Right lobe of liver (tissue), 4 donors: Measurements from ENCODE around the gene COPG1.

Experiments used
- POLR2A ChIP-seq: fragments of 450-650 bp; IDR thresholded peaks from one replicate; pipeline ENCODE4 v1.6.1; 2017; ENCODE audit warnings: antibody characterized with exemption, mild to moderate bottlenecking
- TF ChIP-seq, protein P1 (sequence below), 4 donors: fragments of 200-600 bp in 3 of 4; fragments of 450-650 bp in 1 of 4; IDR thresholded peaks; one replicate each; pipeline versions ENCODE4 v1.5.1 to v1.8.0; 2016 to 2022; ENCODE audit warnings: antibody characterized with exemption in 4 of 4, mild to moderate bottlenecking in 2 of 4
- donor health status: DM: no; HTN: no; CAD: no.
- donor health status: DM: no; HTN: no; CAD: no.
- donor health status: DM: no; HTN: yes; CAD: no.

DNA sequence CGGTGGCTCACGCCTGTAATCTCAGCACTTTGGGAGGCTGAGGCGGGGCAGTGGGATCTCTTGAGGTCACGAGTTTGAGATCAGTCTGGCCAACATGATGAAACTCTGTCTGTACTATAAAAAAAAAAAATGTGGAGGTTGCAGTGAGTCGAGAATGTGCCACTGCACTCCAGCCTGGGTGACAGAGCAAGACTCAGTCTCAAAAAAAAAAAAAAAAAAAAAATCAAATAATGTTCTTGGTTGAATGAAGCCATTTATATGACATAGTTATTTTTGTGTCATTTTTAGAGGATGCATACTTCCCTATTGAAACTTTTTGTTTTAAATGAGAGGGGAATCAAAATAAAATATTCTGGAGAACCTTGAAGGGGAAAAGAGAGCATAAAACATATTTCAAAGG lies 32.3 kb downstream of the COPG1 start:
- TF ChIP-seq, protein P1, sequence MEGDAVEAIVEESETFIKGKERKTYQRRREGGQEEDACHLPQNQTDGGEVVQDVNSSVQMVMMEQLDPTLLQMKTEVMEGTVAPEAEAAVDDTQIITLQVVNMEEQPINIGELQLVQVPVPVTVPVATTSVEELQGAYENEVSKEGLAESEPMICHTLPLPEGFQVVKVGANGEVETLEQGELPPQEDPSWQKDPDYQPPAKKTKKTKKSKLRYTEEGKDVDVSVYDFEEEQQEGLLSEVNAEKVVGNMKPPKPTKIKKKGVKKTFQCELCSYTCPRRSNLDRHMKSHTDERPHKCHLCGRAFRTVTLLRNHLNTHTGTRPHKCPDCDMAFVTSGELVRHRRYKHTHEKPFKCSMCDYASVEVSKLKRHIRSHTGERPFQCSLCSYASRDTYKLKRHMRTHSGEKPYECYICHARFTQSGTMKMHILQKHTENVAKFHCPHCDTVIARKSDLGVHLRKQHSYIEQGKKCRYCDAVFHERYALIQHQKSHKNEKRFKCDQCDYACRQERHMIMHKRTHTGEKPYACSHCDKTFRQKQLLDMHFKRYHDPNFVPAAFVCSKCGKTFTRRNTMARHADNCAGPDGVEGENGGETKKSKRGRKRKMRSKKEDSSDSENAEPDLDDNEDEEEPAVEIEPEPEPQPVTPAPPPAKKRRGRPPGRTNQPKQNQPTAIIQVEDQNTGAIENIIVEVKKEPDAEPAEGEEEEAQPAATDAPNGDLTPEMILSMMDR (IDR thresholded peaks at IDR 0.05) = no peak
- no peak for TF ChIP-seq POLR2A
